Measurements from ENCODE around the gene DNMT3A.

The DNMT3A gene

DNA sequence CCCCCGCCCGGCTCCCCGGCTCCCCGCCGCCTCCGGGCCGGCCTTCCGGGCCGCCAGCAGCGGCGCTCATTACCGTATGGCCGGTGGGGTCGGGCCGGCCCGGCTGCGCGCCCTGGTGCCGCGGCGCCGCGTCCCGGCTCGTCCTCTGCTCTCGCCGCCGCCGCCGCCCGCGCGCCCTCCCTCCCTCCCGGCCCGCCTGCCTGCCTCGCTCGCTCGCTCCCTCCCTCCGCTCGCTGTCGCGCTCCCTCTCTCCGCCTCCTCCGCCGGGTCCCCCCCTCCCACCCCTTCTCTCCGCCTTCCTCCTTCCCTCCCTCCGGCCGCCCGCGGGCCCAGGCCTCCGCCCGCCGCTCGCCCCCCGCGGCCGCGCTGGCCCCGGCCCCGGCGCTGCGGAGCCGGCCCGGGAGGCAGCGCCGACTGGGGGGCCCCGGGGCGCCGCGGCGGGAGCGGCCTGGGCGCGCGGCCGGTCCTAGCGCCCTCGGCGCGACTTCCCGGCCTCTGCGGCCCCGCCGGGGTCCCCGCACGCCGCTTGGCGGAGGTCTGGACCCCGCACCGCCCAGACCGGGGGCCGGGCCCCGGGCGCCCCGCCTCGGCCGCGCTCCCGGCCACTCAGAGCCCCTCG lies at the start of gene DNMT3A:
Gene DNMT3A, minus strand, starts transcription at position 173 of the 619 bp plus-strand sequence. CDS start 27,941 bp downstream, outside the sequence.
- H3K9me3 Mint-ChIP-seq = no peaks in the 10 kb centered on the region
- H3K4me1 Mint-ChIP-seq (ENCODE audit: low read depth) = peaks cover 55% of the 10 kb centered on the region
- no peaks in the 10 kb centered on the region for H3K27me3 Mint-ChIP-seq
- H3K4me3 Mint-ChIP-seq = peak within 1 kb of the TSS; percentile 82
- peak within 1 kb of the TSS; percentile 67 for H3K27ac Mint-ChIP-seq
- peaks cover 8% of the 10 kb centered on the region for H3K36me3 Mint-ChIP-seq (ENCODE audit: low read depth)

DNA sequence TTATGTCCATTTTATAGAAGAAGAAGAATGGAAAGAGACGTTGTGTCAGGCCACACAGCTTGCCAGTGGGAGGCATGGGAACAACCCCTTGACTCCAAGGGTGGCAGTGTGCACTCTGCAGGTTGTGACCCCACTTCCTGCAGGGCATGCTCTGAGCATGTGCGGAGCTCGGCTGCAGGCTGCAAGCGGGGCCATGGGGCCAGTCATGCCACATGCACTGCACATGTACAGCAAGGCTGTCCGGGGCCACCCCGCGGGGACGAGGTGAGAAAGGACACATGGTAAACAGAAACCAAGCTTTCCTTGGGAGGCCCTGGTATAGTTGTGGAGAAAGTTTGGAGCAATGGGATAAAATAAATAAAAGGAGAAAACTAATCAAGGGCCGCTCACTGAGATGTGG lies 47.4 kb upstream of the DNMT3A start:
- Mint-ChIP-seq H3K36me3 (ENCODE audit: low read depth) (peaks cover 19% of the 10 kb centered on the region), H3K9me3 (peaks cover 4% of the 10 kb centered on the region), H3K27me3 (no peaks in the 10 kb centered on the region), H3K4me1 (ENCODE audit: low read depth) (peaks cover 12% of the 10 kb centered on the region), H3K27ac (no peak overlapping the region), H3K4me3 (no peak overlapping the region)

DNA sequence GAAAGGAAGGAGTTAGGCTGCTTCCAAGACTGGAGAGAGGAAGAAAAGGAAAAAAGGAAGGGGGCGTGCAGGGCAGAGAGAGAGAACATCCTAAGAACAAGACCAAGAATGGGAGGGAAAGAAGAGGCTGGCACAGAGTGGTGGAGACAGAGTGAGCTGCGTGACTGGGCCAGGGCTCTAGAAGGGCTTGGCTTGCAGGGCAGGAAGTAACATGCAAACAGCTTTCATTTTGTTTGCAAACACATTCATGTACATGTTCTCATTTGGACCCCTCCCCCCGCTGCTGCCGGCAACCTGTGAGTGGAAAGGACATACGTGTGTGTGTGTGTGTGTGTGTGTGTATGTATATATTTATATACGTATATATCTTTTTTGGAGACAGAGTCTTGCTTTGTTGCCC lies 46.8 kb upstream of the DNMT3A start:
- Mint-ChIP-seq H3K9me3 (peaks cover 4% of the 10 kb centered on the region), H3K4me3 (no peak overlapping the region), H3K27ac (no peak overlapping the region), H3K36me3 (ENCODE audit: low read depth) (peaks cover 19% of the 10 kb centered on the region), H3K4me1 (ENCODE audit: low read depth) (peaks cover 12% of the 10 kb centered on the region), H3K27me3 (no peaks in the 10 kb centered on the region)

DNA sequence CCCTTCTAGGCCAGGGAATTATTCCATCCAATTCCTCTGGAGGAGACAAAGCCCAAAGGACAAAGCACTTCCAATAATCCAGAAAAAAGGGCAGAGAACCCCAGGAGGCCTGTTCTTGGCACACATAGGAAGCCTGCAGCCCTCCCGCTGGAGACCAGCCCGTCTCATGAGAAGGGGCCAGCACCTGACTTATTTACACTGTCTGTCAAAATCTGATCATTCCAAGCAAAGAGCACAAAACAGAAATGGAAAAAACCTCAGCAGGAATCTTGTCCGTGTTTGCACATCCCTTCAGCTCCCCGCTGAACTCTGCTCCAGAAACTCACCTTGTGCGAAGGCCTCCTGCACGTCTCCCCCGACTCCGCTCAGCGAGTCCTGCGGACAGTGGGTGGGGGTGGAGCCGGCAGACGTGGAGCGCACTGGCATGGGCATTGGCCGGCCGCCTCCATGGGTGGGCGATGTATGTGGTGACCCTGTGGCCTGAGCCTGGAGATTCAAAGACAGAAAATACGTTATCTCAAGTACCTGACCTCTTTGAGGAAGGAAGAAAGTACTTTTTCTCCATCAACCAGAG lies 46.2 kb upstream of the DNMT3A start:
- H3K36me3 Mint-ChIP-seq (ENCODE audit: low read depth) = peaks cover 19% of the 10 kb centered on the region
- no peaks in the 10 kb centered on the region for H3K27me3 Mint-ChIP-seq
- H3K9me3 Mint-ChIP-seq = peaks cover 4% of the 10 kb centered on the region
- H3K4me1 Mint-ChIP-seq (ENCODE audit: low read depth) = peaks cover 12% of the 10 kb centered on the region
- H3K4me3 Mint-ChIP-seq = no peak overlapping the region
- H3K27ac Mint-ChIP-seq = no peak overlapping the region

DNA sequence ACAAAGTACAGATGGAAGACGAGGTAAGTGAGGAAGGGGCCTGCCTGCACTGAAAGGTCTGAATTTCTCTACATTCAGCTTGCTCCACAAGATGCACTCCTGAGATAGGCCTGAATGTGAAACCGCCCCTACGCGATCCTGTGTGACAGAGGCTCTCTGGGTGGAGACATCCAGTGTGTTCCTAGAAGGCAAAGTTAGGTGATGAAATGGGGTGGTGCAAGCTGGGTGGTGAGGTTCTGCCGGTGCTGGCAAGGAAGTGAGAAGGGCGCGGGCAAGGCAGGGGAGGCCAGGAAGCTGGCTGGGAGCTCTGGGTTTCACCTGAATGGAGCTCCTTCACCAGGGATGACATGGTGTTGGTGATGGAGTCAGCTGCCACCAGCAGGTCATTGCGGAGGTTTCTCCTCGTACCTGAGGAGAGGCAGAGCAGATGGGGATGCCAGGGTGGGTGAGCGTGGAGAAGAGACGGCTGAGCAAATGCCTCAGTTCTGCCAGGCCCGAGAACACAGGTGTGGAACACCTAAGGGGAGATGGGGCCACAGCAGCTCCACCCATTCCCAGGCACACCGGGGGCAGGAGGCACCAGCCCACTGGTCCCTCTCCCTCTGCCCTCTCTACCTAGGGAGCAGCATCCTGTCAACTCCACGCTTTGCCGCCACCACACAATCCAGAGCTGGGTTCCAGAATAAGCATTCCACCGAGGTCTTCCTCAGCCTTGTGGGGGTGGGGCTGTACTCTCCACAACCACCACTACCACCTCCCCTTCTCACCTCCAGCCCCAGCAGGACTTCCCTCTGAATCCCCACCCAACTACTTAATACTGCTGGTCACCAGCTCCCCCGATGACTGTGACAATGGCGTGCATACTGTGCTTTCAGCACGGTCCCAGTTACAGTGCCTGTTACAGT lies 45.5 kb upstream of the DNMT3A start:
- H3K27me3 Mint-ChIP-seq = no peaks in the 10 kb centered on the region
- H3K4me1 Mint-ChIP-seq (ENCODE audit: low read depth) = peaks cover 11% of the 10 kb centered on the region
- H3K9me3 Mint-ChIP-seq = peaks cover 4% of the 10 kb centered on the region
- no peak overlapping the region for H3K27ac Mint-ChIP-seq
- H3K36me3 Mint-ChIP-seq (ENCODE audit: low read depth) = peaks cover 14% of the 10 kb centered on the region
- H3K4me3 Mint-ChIP-seq = no peak overlapping the region

DNA sequence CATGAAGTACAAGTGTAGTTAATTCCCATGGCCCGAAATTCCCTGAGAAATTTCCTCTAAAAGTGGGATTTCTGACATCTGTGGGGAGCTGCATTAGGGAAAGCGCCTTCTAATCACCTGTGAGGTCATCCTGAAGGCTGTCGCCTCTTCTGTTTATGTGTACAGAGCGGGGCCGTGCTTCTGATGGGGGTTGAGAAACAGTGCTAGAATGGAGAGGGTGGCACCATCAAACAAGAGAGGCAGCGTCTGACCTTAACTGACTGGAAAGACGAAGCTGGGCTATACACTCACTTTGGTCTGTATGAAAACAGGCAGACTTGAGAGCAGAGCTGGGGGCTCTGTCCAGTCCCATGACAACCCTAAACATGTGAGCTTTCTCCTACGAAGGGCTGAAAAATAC lies 44.2 kb upstream of the DNMT3A start:
- H3K4me1 Mint-ChIP-seq (ENCODE audit: low read depth) = no peaks in the 10 kb centered on the region
- H3K9me3 Mint-ChIP-seq = no peaks in the 10 kb centered on the region
- no peaks in the 10 kb centered on the region for H3K27me3 Mint-ChIP-seq
- H3K36me3 Mint-ChIP-seq (ENCODE audit: low read depth) = peaks cover 8% of the 10 kb centered on the region
- H3K27ac Mint-ChIP-seq = no peak overlapping the region
- H3K4me3 Mint-ChIP-seq = no peak overlapping the region

DNA sequence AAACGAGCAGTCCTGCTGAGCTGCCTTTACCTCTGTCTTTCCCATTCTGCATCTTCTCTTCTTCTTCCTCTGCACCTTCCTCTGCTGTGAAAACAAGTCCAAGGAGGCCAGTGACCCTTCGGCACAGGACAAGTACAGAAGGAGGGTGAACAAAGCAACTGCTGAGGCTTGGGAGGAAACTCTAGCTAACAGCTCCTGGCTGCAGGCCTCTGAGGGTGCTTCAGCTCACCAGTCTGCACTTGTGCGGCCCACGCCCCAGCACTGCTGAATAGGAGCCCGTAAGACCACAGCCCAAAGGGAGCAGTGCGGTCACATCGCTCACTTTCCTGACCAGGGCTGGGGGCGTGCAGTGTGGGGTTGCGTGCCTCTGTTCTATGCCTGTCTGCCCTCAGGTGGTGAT lies 42.1 kb upstream of the DNMT3A start:
- Mint-ChIP-seq H3K27me3 (no peaks in the 10 kb centered on the region), H3K36me3 (ENCODE audit: low read depth) (peaks cover 8% of the 10 kb centered on the region), H3K4me1 (ENCODE audit: low read depth) (peaks cover 18% of the 10 kb centered on the region), H3K4me3 (no peak overlapping the region), H3K9me3 (no peaks in the 10 kb centered on the region), H3K27ac (no peak overlapping the region)

DNA sequence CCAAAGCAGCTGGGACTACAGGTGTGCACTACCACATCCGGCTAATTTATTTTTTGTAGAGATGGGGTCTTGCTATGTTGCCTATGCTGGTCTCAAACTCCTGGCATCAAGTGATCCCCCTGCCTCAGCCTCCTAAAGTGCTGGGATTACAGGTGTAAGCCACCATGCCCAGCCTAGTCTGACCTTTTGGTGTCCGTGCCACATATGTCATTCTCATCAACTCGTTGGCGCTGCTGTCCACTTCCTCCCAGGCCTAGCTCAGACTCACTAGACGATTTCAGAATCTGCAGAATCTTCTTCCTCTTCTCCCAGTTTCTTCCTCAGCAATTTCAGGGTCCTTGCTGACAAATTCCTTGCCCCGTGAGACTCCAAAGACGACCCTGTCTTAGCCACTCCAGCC lies 39.8 kb upstream of the DNMT3A start:
- Mint-ChIP-seq H3K27ac (no peak overlapping the region), H3K9me3 (no peaks in the 10 kb centered on the region), H3K4me3 (no peak overlapping the region), H3K27me3 (no peaks in the 10 kb centered on the region), H3K36me3 (ENCODE audit: low read depth) (peaks cover 2% of the 10 kb centered on the region), H3K4me1 (ENCODE audit: low read depth) (peaks cover 38% of the 10 kb centered on the region)

DNA sequence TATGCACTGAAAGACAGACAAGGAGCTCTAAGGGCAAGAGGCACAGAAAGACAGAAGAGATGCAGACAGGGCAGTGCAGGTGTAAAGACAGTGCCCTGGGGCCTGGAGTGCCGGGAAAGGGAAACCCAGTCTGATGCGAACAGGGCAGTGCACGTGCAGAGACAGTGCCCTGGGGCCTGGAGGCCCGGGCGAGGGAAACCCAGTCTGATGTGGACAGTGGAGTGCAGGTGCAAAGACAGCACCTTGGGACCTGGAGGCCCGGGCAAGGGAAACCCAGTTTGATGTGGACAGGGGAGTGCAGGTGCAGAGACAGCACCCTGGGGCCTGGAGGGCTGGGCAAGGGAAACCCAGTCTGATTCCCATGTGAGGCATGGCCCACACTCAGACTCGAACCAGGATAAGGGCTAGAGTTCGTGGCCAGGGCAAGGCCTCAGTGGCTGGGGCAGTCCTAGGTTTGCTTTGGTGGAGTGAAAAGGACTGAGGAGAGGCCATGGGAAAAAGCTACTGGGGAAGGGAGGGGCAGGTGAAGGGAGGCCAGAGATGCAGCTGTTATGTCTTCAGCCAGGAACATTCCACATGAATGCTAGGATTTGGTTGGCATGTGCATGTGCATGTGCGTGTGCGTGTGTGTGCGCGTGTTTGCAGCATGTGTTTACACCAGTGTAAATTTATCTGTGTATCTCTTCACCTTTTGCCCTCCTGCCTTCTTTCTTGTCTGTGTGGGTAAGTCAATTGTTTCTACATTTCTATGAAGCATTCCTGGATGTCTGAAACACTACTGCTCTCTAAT lies 39.1 kb upstream of the DNMT3A start:
- Mint-ChIP-seq H3K4me1 (ENCODE audit: low read depth) (peaks cover 45% of the 10 kb centered on the region), H3K4me3 (no peak overlapping the region), H3K9me3 (no peaks in the 10 kb centered on the region), H3K36me3 (ENCODE audit: low read depth) (no peaks in the 10 kb centered on the region), H3K27me3 (no peaks in the 10 kb centered on the region), H3K27ac (peak overlapping the region; percentile 80)

DNA sequence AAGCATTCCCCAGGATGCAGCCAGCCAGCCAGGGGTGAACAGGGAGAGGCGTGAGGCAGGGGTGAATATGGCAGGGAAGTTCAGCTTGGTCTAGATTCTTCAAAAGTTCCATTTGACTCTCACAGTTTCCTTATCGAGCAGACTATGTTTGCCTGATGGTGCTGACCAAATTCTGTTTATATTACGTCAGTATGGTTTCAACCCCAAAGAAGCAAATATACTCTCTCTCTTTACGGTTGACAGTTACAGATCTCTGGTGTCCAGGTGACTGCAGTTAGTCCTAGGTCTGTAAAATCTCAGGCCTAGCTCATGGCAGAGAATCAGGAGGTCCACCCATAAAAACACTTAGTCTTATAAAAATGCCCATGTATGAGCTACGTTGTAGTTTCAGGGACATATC lies 38.3 kb upstream of the DNMT3A start:
- Mint-ChIP-seq H3K4me1 (ENCODE audit: low read depth) (peaks cover 45% of the 10 kb centered on the region), H3K36me3 (ENCODE audit: low read depth) (no peaks in the 10 kb centered on the region), H3K9me3 (no peaks in the 10 kb centered on the region), H3K27ac (peak overlapping the region; percentile 80), H3K27me3 (no peaks in the 10 kb centered on the region), H3K4me3 (no peak overlapping the region)

DNA sequence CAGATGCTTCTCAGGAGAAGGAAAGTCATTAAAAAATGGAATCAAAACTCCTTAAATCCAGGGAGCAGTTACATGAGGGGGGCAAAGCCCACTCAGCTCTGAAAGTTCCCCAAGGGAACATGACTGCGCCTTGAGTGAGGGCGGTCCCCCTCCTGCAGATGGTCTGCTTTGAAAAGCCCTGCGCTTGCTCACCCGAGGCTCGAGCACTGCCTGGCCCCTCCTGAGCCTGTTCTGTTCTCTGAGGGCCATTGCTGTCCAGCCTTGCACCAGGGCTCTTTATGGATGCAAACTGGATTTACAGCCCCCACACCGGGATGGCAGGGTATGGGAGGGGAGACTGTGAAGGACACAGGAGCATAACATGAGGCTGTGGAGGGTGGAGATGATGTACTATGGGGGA lies 37.8 kb upstream of the DNMT3A start:
- Mint-ChIP-seq H3K36me3 (ENCODE audit: low read depth) (no peaks in the 10 kb centered on the region), H3K27ac (peak overlapping the region; percentile 80), H3K9me3 (no peaks in the 10 kb centered on the region), H3K4me3 (no peak overlapping the region), H3K27me3 (no peaks in the 10 kb centered on the region), H3K4me1 (ENCODE audit: low read depth) (peaks cover 45% of the 10 kb centered on the region)

DNA sequence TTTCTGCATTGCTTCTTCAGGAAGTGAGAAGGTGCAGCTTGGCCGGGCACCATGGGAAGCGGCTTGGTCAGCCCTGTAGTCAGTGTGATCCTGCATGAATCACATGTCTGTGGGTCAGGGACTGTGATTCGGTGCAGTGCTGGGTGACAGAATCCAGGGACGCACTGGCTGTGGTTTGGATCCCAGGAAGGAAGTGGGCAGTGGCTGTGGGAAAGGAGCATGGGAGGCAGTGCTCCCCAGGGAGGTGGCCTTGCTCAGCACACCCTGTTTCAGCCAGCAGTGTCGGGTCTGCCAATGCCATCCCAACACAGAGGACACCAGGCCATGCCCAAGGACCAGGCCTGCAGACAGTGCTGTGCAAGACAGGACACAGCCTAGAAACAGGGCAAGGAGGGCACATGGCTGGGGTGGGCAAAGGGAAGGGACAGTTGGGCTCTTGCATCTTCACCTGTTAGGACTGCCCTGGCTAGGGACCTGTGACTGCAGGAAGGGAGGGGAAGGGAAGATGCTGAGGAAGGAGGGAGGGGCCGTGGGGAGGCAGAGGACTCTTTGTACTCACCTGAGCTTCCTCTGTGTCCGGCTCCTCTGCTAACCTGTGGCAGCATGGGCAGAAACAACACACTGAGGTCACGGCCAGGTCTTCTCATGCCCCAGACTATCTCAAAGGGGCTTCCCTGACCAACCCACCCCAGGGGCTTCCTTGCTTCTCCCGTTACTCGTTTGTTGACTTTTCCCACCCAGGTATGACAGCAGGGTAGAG lies 37.2 kb upstream of the DNMT3A start:
- no peaks in the 10 kb centered on the region for H3K36me3 Mint-ChIP-seq (ENCODE audit: low read depth)
- H3K9me3 Mint-ChIP-seq = no peaks in the 10 kb centered on the region
- H3K4me3 Mint-ChIP-seq = peak overlapping the region; percentile 46
- H3K4me1 Mint-ChIP-seq (ENCODE audit: low read depth) = peaks cover 45% of the 10 kb centered on the region
- no peaks in the 10 kb centered on the region for H3K27me3 Mint-ChIP-seq
- H3K27ac Mint-ChIP-seq = peak overlapping the region; percentile 82

DNA sequence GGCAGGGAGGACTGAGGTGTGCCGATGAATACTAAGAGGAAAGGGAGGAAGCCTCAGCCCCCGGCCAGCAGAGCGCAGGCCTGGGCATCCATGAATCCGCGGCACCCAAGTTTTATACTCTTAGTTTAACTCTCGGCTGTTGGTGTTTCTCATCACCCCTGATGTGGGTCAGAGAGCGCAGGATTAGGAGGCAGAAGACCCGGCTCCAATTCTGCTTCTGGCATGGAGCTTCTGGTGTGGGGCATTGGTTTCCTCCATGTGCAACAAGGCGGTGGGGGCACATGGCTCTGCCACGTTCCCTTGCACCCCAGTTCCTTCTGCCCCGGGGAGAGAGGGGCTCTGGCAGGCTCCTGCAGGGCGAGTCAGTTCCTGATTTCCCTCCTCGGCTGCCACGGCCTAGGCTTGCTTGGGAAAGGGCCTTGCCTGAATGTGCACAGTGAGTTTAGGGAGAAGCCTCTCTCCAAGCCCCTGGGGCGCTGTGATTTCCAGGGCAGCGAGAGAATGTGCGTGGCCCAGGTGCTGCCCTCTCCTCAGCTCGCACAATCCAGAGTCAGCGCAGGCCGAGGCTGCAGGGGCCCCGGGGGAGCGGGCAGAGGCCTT lies 36.2 kb upstream of the DNMT3A start:
- H3K27ac Mint-ChIP-seq = peak overlapping the region; percentile 100
- no peaks in the 10 kb centered on the region for H3K27me3 Mint-ChIP-seq
- H3K4me3 Mint-ChIP-seq = peak overlapping the region; percentile 80
- no peaks in the 10 kb centered on the region for H3K9me3 Mint-ChIP-seq
- peaks cover 45% of the 10 kb centered on the region for H3K4me1 Mint-ChIP-seq (ENCODE audit: low read depth)
- H3K36me3 Mint-ChIP-seq (ENCODE audit: low read depth) = no peaks in the 10 kb centered on the region

All from stimulated activated naive CD8-positive, alpha-beta T cell treated with anti-CD3 and anti-CD28 coated beads, Interleukin-15, Interleukin-2, amounts not matched to agents 100 ng/mL and 50 ng/mL, for 24 hours (primary cell).